GM18507 (cell line): ENCODE data around the gene NEGR1.

Source experiments
- DNase-seq: peaks from one replicate; pipeline ENCODE4 v3.0.0; 2011; ENCODE audit warnings: low read depth; ENCODE audit not compliant: insufficient read length; ENCODE audit errors: extremely low spot score
- FAIRE-seq: peaks from 2 replicates; lab custom pipeline; 2011; peaks lifted over from hg19 to GRCh38; lab: Jason Lieb, UNC

NEGR1 gene

GRCh38 chr1:71987181-71987580 lies 295.2 kb downstream of the NEGR1 start:
- FAIRE-seq (no peak), DNase-seq (no peak)

DNA sequence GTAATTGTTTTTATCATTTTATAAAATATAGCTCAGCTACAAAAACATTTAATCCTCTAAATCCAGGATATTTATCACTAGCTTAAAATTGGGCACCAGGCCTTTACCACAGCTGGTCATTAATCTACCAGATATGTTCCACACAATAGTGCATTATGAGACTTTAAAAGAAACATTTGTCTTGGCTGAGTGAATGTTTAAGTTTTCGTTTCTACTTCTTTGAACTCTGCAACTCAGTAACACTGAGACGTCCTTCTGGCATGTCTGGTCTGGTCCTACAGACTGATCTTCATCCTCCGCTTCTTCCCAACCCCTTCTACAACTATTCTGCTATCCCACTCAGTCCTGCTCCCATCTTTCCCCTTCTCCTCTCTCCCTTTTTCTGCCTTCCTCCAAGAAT lies 296.2 kb downstream of the NEGR1 start:
- no peak for DNase-seq
- no peak for FAIRE-seq

- FAIRE-seq, result no peak
- DNase-seq, result no peak
Measured at GRCh38 chr1:71980556-71980955, 301.8 kb downstream of the NEGR1 start.

GRCh38 chr1:71979882-71980281 lies 302.5 kb downstream of the NEGR1 start:
- FAIRE-seq (no peak), DNase-seq (no peak)

DNA sequence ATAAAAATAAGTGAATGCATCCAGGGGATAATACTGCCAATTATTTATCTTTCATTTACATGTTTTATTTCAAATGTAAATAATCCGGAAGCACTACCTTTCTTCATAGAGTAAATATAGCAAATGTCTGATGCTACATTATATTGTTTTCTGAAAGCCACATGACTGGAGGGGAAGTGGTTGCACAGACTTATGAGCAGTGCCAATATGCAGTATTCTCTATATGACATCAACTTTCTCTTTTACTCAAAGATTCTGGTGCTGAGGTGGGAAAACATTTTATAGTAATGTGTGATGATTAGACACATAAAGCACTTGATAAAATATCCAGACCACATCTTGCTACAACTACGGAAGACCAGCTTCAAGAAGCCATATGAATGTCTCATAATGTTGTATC lies 314.7 kb downstream of the NEGR1 start:
- no peak for FAIRE-seq
- no peak for DNase-seq

DNA sequence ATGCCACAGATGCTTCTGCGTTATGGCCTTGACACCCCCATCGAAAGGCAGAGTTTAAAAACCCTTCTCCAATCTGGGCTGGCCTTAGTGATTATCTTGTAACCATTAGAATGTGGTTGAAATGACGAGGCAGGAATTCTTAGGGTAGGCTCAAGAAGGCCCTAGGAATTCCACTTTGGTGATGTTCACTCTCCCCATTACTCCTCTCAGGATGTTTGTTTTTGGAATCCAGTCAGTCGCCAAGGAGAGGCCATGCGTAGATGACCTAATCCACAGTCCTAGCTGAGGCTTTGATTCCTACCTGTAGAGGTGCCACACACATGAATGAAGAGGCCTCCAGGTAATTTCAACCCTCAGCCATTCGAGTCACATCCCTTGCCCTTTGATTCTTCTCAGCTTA lies 318.2 kb downstream of the NEGR1 start:
- no peak for FAIRE-seq
- DNase-seq, result no peak

- no peak for FAIRE-seq
- no peak for DNase-seq
Measured at GRCh38 chr1:71956613-71957285, 325.6 kb downstream of the NEGR1 start.

GRCh38 chr1:71950579-71950978 lies 331.8 kb downstream of the NEGR1 start:
- FAIRE-seq (no peak), DNase-seq (no peak)

- DNase-seq (no peak), FAIRE-seq (no peak)
Measured at GRCh38 chr1:71949681-71950080, 332.7 kb downstream of the NEGR1 start.

GRCh38 chr1:71948561-71948960 lies 333.8 kb downstream of the NEGR1 start:
- FAIRE-seq (no peak), DNase-seq (no peak)

DNA sequence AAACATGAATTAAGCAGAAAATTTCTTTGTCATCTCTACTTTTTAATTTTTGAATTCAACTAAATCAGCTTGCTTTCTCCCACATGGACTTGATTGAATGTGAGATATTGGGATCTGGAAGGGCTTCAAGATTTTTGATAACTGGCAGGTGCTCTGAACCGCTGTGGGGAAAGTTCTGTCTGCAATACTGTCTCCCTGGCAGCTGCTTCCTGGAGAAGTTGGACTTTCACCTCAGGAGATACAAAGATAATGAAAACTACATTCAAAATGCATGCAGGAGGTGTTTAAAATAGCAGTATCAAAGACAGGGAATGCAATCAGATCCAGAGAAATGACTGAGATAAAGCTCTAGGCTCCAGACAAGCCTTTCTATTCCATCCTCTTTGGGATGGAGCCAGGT lies 338.3 kb downstream of the NEGR1 start:
- FAIRE-seq, result no peak
- no peak for DNase-seq

GRCh38 chr1:71940261-71940660 lies 342.1 kb downstream of the NEGR1 start:
- no peak for DNase-seq
- no peak for FAIRE-seq

DNA sequence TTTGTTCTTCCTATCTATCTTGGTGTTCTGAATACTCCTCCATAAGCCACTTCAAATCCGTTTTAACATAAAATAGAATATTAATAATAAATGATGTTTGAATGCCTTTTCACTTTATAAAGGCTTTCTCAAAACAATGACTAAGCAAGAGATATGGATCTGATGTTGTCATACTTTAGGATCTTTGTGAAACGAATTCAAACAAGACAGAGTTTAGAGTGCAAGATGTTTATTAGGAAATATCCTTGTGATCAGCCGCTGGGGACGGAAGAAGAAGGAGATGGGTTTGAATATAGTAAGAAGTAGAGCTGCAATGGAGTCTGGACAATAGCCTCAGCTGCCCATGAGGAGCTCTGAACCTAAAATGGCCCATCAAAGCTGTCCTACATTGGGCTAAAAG lies 351.8 kb downstream of the NEGR1 start:
- FAIRE-seq (no peak), DNase-seq (no peak)

DNA sequence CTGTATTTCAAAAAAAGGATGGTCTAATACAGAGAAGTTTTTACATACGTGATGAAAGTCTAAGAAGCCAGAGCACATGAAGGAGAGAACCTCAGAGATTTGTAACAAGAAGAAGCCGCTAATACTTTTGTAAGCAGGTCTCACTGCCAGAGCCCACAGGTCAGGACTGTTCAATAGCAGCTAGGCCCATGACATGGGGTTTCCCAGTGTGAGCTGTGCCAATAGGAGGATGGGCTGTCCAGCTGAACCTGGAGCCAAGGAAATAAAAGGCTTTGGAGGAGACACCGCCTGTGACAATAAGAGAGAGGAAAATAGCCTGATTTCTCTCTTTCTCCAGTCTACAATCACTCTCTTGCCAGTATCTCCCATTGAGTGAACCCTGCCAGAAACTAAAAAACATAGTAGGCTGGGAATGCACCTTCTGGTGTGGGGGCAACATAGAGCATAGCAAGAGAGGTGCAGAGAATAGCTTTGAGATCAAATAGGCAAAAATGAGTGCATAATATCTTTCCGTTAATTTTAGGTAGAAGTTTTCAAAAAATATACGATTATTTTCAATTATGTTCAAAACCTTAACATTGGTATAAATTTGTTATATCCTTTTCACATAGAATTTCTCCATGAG lies 360.3 kb downstream of the NEGR1 start:
- DNase-seq (no peak), FAIRE-seq (no peak)

GRCh38 chr1:71921204-71921603 lies 361.1 kb downstream of the NEGR1 start:
- DNase-seq, result no peak
- no peak for FAIRE-seq

DNA sequence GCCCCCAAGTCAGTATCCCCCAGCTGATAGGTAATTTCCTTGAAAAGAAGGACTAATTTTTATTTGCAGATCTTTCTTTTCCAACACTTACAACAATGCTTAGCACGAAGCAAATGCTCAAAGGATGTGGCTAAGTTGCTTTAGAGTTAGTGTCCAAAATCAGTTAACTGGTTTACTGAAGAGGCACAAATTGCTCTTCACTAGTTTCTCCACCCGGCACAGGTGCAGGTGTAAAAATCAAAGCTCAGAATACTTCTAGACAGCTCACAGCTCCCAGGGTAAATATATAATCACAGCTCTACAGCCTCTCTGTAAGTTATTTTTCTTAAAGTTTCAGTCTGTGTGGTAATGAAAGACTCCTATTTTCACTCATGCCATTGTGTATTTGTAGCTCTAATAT lies 361.8 kb downstream of the NEGR1 start:
- FAIRE-seq (no peak), DNase-seq (no peak)

DNA sequence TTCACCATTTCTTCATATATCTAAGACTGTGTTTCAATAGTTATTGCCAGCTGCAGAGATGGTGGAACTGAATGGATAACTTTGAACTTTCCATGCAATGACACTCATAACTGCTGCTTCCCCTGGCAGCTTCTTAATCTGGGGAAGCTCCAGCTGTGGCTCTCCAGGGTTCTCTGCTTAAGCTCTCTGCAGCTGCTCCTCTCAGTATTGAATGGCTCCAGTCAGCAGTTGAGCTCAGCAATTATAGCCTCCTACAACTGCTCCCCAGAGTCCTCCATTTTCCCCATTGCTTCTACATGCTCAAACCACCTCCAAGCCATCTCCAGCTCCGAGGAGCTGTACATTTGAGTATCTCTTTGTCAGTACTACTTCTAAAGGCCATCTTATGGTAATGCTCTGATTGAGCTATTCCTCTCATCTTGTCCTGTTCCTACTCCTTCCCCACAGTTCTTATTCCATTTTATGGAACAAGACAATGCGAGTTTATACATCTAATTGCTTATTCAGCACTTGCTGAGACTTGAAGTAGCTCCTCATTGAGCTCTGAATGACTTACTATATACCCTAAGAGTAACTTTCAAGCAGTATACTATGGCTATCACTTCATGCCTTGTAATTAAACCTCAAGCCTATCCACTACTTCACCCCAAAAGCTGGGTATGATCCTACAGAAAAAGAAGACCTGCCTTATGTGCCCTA lies 362.4 kb downstream of the NEGR1 start:
- FAIRE-seq, result no peak
- no peak for DNase-seq

DNA sequence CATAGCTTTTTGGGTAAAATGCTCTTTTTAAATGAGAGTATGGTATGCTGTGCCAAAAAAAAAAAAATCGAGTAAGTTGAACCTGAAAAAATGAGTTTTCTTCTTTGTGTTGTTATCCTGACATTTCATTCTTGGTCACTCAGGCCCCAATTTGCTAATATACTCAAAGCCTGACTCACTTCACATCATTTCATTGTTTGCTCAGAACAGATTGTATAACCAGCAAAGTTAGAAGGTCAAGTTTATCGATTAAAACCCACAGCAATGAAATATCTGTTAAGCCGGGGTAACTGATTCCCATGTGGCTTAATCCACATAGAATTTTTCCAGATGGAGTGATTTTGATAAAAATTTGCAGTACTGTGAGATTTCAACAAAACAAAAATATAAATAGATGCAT lies 363.7 kb downstream of the NEGR1 start:
- FAIRE-seq, result no peak
- no peak for DNase-seq

DNA sequence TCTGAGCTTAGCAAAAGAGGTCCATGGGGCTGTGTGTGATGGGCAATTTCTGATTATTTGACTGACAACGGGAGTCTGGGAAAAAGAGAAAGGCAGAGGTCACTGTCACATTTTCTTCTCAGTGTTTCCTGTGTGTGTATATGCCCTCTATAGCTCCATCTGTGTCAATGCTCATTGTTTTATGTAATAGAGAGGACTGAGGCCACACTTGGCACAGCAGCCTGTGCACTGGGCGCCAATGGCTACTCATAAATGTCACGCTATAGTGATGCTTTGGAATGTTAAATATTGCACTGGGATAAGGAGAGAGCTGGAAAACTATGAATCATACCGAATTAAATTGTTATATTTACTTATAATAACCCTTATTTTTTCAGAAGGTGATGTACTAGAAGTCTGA lies 365.4 kb downstream of the NEGR1 start:
- DNase-seq (no peak), FAIRE-seq (no peak)

- FAIRE-seq (no peak), DNase-seq (no peak)
Measured at GRCh38 chr1:71914626-71915025, 367.7 kb downstream of the NEGR1 start.

DNA sequence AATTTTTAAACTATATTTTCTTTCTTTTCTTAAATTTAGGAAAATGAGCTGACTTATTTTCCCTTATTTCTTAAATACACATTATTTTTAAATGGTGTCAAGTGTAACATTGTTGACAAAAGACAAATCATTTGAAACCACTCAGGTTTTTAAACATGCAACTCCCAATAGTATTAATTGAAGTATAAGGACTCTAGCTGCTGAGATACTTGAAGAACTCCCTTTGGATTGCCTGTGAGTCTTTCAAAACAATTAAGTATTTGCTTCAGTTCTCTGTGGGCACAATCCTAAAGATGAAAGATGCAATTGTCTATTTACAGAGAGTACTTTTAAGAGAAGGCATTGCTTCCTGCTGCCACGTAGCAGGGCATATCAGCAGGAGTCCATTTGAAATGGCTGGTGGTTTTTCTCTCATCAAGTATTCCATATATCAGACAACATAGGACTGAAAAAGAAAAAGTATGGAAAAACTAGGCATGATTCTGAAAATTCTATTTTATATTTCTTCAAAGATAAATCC lies 373.4 kb downstream of the NEGR1 start:
- FAIRE-seq (no peak), DNase-seq (no peak)
